Stimulated activated naive CD4-positive, alpha-beta T cell treated with Interleukin-2 at 50 U/mL for 16 hours (primary cell): Measurements from ENCODE around the gene FGF19.
"Not testable (repeated sequence)": the region's sequence is repeated elsewhere in the genome, so short reads cannot be mapped to it uniquely, and the experiment has no call there.

Experiments used
- DNase-seq: peaks from one replicate; lab custom pipeline; 2025; lab: John Stamatoyannopoulos, UW

The FGF19 gene

GRCh38 chr11:69695995-69696394 lies 7.8 kb downstream of the FGF19 start:
- not testable (repeated sequence) for DNase-seq

- no peak for DNase-seq
These were observed 8.2 kb downstream of the FGF19 start for GRCh38 chr11:69695581-69695980.

GRCh38 chr11:69694781-69695180 lies 9.0 kb downstream of the FGF19 start:
- DNase-seq = no peak

GRCh38 chr11:69692422-69692821 lies 11.4 kb downstream of the FGF19 start:
- no peak for DNase-seq

GRCh38 chr11:69691463-69691862 lies 12.4 kb downstream of the FGF19 start:
- no peak for DNase-seq

GRCh38 chr11:69689484-69690319 lies 14.1 kb downstream of the FGF19 start:
- no peak for DNase-seq

- DNase-seq = peak; percentile 14
These were observed 15.7 kb downstream of the FGF19 start for GRCh38 chr11:69687969-69688771.

- DNase-seq = no peak
These were observed 17.0 kb downstream of the FGF19 start for GRCh38 chr11:69686856-69687255.

- DNase-seq = no peak
These were observed 17.4 kb downstream of the FGF19 start for GRCh38 chr11:69686452-69686851.

GRCh38 chr11:69685348-69685747 lies 18.5 kb downstream of the FGF19 start:
- DNase-seq = no peak

GRCh38 chr11:69684651-69685050 lies 19.2 kb downstream of the FGF19 start:
- no peak for DNase-seq

GRCh38 chr11:69683764-69684333 lies 20.0 kb downstream of the FGF19 start:
- DNase-seq = no peak

GRCh38 chr11:69682681-69683326 lies 21.0 kb downstream of the FGF19 start:
- no peak for DNase-seq

- DNase-seq = no peak
These were observed 21.6 kb downstream of the FGF19 start for GRCh38 chr11:69682221-69682620.

GRCh38 chr11:69680688-69681087 lies 23.1 kb downstream of the FGF19 start:
- no peak for DNase-seq

- no peak for DNase-seq
These were observed 26.1 kb downstream of the FGF19 start for GRCh38 chr11:69677749-69678148.

- DNase-seq = peak; percentile 93
These were observed 28.7 kb downstream of the FGF19 start, which contains the start of gene LTO1 for GRCh38 chr11:69674886-69675714. TSS of gene LTO1 (minus strand) at chr11:69675353. CDS start at chr11:69675239, 114 bp downstream.

- no peak for DNase-seq
These were observed 29.4 kb downstream of the FGF19 start for GRCh38 chr11:69674267-69674885.

GRCh38 chr11:69671734-69672465 lies 31.9 kb downstream of the FGF19 start:
- no peak for DNase-seq
